ENCODE results near the gene UGT2B17.

Gene UGT2B17

DNA sequence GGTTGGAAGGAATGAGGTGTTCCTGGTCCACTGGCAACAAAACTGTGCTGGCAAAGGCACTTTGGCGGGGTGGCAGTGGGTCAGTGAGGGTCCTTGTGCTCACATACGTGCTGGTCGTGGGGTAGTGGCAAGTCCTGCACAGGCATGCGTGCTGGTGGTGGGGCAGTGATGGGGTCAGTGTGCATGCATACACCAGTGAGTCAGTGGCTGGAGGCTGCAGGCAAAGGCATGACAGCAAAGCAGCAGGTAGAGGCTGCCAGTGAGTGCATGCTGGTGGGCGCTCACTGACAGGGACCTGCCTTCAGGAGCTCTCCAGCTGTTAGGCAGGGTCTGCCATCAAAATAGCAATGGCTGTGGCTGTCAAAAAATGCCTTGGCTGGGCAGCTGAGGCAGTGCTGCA lies 86.8 kb downstream of the UGT2B17 start:
- H2AFZ ChIP-seq (ENCODE audit: low read depth, low read length, severe bottlenecking), result no peak overlapping the region

More for the DNA sequence above, 86.8 kb downstream of the UGT2B17 start:
- H3K36me3 ChIP-seq (ENCODE audit: low read length), result no peaks in the 10 kb centered on the region
- no peaks in the 10 kb centered on the region for H4K20me1 ChIP-seq (ENCODE audit: low read depth, low read length)
- H3K4me2 ChIP-seq (ENCODE audit: low read depth, low read length, poor library complexity, severe bottlenecking), result no peak overlapping the region
- no peaks in the 10 kb centered on the region for H3K27me3 ChIP-seq (ENCODE audit: low read length)
- H3K9me3 ChIP-seq (ENCODE audit: insufficient read depth, low read length), result no peaks in the 10 kb centered on the region
- no peak overlapping the region for H3K27ac ChIP-seq (ENCODE audit: low read depth, low read length)
- H3F3A ChIP-seq (ENCODE audit: insufficient read depth), result no peaks in the 10 kb centered on the region
- no peaks in the 10 kb centered on the region for H3K79me2 ChIP-seq (ENCODE audit: insufficient read depth, low read length)
- no peaks in the 10 kb centered on the region for H3K9me2 ChIP-seq (replicated peaks; ENCODE audit: insufficient read depth, low read length)
- TF ChIP-seq, protein P1, sequence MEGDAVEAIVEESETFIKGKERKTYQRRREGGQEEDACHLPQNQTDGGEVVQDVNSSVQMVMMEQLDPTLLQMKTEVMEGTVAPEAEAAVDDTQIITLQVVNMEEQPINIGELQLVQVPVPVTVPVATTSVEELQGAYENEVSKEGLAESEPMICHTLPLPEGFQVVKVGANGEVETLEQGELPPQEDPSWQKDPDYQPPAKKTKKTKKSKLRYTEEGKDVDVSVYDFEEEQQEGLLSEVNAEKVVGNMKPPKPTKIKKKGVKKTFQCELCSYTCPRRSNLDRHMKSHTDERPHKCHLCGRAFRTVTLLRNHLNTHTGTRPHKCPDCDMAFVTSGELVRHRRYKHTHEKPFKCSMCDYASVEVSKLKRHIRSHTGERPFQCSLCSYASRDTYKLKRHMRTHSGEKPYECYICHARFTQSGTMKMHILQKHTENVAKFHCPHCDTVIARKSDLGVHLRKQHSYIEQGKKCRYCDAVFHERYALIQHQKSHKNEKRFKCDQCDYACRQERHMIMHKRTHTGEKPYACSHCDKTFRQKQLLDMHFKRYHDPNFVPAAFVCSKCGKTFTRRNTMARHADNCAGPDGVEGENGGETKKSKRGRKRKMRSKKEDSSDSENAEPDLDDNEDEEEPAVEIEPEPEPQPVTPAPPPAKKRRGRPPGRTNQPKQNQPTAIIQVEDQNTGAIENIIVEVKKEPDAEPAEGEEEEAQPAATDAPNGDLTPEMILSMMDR (IDR thresholded peaks at IDR 0.05; ENCODE audit: insufficient read depth, low read length, poor library complexity, severe bottlenecking), result no peak
- H3K9ac ChIP-seq (ENCODE audit: low read length), result no peak overlapping the region
- H3K4me3 ChIP-seq (ENCODE audit: insufficient read depth, low read length, poor library complexity, severe bottlenecking), result no peak overlapping the region

Data from SU-DHL-6 (cell line).